Natural killer cell treated with Interleukin-12 subunit alpha and Interleukin-12 subunit beta and Interleukin-15 and Interleukin-18, amount 100 ng/mL, for 72 hours (primary cell): ENCODE results near the gene RYR2. TPM values are rescaled to one million over a fixed set of nuclear protein-coding genes. Genes with fewer than 3 reads are reported as not detected.
"Not testable (repeated sequence)": the region's sequence is repeated elsewhere in the genome, so short reads cannot be mapped to it uniquely, and the experiment has no call there.

ENCODE experiments used
- ATAC-seq, 2 donors: fragments of 150-1000 bp; cut with Tn5 transposase in 1 of 2; sonication (Bioruptor Pico), chemical (Tn5 transposase) in 1 of 2; 2 replicates each; pipeline ENCODE4 v1.10.0; 2021
- DNase-seq: peaks from one replicate; pipeline ENCODE4 v3.0.0; 2022; ENCODE audit warnings: low spot score
- H3K27ac Mint-ChIP-seq, 2 donors: 1 replicate in 1 of 2; 2 replicates in 1 of 2; pipeline ENCODE4 v1.8.0; 2022; ENCODE audit warnings: mixed read lengths in 2 of 2, mild to moderate bottlenecking in 1 of 2, moderate library complexity in 1 of 2
- H3K27me3 Mint-ChIP-seq, 2 donors: 1 replicate in 1 of 2; 2 replicates in 1 of 2; pipeline ENCODE4 v1.8.0; 2022; ENCODE audit warnings: mixed read lengths in 2 of 2
- H3K36me3 Mint-ChIP-seq: one replicate; pipeline ENCODE4 v1.8.0; 2022; ENCODE audit warnings: mixed read lengths
- H3K4me1 Mint-ChIP-seq, 2 donors: 1 replicate in 1 of 2; 2 replicates in 1 of 2; pipeline ENCODE4 v1.8.0; 2022; ENCODE audit warnings: low read depth in 2 of 2, mixed read lengths in 2 of 2, mild to moderate bottlenecking in 1 of 2
- H3K4me3 Mint-ChIP-seq: one replicate; pipeline ENCODE4 v1.8.0; 2022; ENCODE audit warnings: mixed read lengths
- H3K9me3 Mint-ChIP-seq: 2 replicates; pipeline ENCODE4 v1.8.0; 2022; ENCODE audit warnings: mixed read lengths
- total RNA-seq, 2 donors: library from RNA; stranded (reverse); gene quantifications; one replicate each; pipeline ENCODE4 v1.2.3, GENCODE V29; 2022

The RYR2 gene
- total RNA-seq, 2 donors from 2014 or later: 0.05 TPM; not detected in 1

DNA sequence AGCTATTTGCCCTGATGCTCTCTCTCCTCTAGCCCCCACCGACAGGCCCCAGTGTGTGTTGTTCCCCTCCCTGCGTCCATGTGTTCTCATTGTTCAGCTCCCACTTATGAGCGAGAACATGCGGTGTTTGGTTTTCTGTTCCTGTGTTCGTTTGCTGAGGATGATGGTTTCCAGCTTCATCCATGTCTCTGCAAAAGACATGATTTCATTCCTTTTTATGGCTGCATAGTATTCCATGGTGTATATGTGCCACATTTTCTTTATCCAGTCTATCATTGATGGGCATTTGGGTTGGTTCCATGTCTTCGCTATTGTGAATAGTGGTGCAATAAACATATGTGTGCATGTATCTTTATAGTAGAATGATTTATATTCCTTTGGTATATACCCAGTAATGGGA is 110.0 kb downstream of the RYR2 start:
- not testable (repeated sequence) for H3K27ac Mint-ChIP-seq, ATAC-seq, H3K4me3 Mint-ChIP-seq, DNase-seq, H3K9me3 Mint-ChIP-seq, H3K27me3 Mint-ChIP-seq, H3K36me3 Mint-ChIP-seq, H3K4me1 Mint-ChIP-seq

DNA sequence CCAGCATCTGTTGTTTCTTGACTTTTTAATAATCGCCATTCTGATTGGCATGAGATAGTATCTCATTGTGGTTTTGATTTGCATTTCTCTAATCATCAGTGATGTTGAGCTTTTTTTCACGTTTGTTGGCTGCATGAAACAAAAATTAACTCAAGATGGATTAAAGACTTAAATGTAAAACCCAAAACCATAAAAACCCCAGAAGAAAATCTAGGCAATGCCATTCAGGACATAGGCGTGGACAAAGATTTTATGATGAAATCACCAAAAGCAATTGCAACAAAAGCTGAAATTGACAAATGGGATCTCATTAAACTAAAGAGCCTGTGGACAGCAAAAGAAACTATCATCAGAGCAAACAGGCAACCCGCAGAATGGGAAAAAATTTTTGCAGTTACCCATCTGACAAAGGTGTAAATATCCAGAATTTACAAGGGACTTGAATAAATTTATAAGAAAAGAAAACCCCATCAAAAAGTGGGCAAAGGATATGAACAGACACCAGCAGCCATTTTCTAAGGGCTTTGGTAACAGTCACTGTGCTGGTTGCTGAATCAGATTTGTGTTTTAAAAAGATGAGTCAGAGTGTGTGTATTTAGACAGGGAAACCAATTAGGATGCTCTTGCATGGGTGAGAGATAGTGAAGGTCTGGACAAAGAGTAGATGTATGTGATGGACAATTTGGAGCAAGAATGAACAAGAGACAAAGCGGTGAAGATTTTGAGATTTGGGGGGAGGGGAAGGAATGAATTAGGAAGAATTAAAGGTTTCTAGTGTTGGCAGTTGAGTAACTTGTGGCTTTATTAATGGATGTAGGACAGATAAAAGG is 110.7 kb downstream of the RYR2 start:
- peaks cover 0 to 7% of the 10 kb centered on the region in 2 donors for H3K27me3 Mint-ChIP-seq
- no peak overlapping the region for H3K4me3 Mint-ChIP-seq
- no peak for DNase-seq
- no peak for ATAC-seq
- no peak overlapping the region for H3K27ac Mint-ChIP-seq
- H3K4me1 Mint-ChIP-seq: no peaks in the 10 kb centered on the region
- H3K9me3 Mint-ChIP-seq: peaks cover 4% of the 10 kb centered on the region
- H3K36me3 Mint-ChIP-seq: no peaks in the 10 kb centered on the region

DNA sequence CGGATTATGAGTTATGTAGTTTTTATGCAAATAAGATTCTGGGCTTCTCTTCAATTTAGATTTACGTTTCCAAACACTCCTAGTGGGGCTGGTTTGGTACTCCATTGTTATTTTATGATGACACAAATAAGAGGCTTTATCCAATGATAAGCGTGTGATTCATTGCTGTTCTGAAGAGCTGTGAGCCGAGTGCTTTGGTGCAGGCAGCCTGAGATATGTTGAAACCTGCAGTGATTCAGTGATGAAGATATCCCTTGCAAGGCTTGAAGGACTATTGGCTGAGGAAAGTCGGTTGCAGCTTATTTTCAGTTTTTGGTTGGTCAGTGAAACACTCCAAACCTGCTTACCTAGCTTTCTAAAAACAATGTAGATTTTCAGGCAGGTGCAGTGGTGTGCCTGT is 112.2 kb downstream of the RYR2 start:
- Mint-ChIP-seq H3K36me3 (no peaks in the 10 kb centered on the region), H3K4me1 (no peaks in the 10 kb centered on the region), H3K9me3 (peaks cover 4% of the 10 kb centered on the region), H3K27ac (no peak overlapping the region), H3K27me3 (peaks cover 0 to 7% of the 10 kb centered on the region in 2 donors), H3K4me3 (no peak overlapping the region)
- DNase-seq (no peak), ATAC-seq (no peak)

DNA sequence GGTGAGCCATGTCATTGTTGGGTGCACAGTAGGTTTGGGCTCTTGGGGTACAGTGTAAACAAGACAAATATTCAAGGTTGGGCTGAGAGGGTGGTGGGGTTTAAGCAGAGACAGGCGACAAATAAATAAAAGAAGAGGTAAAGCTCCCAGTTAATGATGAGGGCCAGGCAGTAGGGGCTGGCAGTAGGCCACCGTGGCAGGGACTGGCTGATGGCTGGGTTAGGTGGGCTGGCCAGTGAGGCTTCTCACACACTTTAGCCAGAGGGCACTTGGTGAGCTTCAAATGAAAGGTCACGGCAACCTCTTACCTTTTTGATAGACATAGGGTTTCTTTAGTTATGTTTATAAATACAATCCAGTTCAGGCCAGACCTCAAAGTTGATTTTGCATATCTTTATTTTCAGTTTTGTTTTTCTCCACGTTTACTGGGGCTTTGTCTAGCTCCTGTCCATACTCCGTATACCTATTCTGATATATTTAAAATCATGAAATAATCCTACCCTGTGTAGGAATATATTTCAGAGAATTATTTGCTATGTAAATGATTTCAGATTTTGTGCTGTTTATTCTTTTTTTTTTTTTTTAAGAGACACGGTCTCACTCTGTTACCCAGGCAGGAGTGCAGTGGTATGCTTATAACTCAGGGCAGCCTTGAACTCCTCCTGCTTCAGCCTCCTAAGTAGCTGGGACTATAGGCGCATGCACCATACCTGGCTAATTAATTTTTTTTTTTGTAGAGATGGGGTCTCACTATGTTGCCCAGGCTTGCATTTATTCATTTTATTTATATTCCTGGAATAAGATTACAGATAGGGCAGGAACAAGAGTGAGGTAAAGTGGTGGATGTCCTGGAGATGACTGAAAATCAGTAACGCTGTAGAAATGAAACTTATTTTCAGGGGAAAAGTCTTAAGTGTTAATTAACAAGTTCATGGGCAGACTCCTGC is 122.7 kb downstream of the RYR2 start:
- Mint-ChIP-seq H3K36me3 (no peaks in the 10 kb centered on the region), H3K4me3 (no peak overlapping the region), H3K9me3 (no peaks in the 10 kb centered on the region), H3K4me1 (no peaks in the 10 kb centered on the region), H3K27ac (no peak overlapping the region), H3K27me3 (peaks cover 2 to 3% of the 10 kb centered on the region in 2 donors)
- ATAC-seq (no peak), DNase-seq (no peak)

DNA sequence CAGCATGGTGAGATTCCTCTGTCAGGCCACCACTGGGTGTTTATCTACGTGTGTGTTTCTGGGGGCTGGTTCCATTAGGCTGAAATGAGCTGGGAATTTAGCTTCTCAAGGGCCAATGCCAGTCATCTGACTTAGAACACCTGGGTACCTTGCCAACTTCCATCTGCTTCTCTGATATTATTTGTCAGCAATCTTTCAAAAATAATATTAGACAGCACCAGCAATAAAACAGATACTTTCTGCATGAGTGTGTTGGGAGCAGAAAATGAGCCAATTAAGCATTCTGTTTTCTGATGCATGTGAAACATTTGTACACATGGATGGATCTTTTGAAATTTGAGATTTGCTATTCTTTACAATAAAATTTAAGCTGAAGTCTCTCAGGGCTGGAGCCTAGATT is 124.1 kb downstream of the RYR2 start:
- ATAC-seq (no peak), DNase-seq (no peak)
- Mint-ChIP-seq H3K9me3 (no peaks in the 10 kb centered on the region), H3K4me3 (no peak overlapping the region), H3K36me3 (no peaks in the 10 kb centered on the region), H3K4me1 (no peaks in the 10 kb centered on the region), H3K27me3 (peaks cover 3 to 13% of the 10 kb centered on the region in 2 donors), H3K27ac (no peak overlapping the region)

DNA sequence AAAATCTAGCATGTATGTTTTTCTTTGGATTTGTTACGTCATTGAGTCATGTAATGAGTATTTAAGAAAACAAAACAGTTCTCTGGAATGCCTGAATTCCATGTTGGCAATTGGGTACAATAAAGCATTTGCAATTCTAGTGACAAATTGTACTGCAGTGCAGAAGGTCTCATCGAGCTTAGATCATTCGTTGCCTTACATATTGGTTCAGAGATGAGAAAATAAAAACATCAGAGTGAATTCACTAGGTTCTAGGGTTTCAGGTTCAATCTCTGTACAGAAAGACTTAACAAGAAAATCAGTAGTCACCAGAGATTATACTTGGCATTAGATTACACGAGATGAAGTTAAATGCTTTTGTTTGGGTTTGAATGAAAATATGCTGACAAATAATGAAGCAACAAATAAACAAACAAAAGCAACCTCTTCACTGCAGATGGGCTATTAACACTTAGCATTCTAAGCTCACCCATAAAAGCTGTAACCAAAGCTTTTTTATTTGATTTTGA is 124.7 kb downstream of the RYR2 start:
- peaks cover 3 to 13% of the 10 kb centered on the region in 2 donors for H3K27me3 Mint-ChIP-seq
- no peaks in the 10 kb centered on the region for H3K9me3 Mint-ChIP-seq
- H3K4me1 Mint-ChIP-seq: no peaks in the 10 kb centered on the region
- ATAC-seq: no peak
- no peak overlapping the region for H3K4me3 Mint-ChIP-seq
- H3K27ac Mint-ChIP-seq: no peak overlapping the region
- H3K36me3 Mint-ChIP-seq: no peaks in the 10 kb centered on the region
- DNase-seq: no peak

DNA sequence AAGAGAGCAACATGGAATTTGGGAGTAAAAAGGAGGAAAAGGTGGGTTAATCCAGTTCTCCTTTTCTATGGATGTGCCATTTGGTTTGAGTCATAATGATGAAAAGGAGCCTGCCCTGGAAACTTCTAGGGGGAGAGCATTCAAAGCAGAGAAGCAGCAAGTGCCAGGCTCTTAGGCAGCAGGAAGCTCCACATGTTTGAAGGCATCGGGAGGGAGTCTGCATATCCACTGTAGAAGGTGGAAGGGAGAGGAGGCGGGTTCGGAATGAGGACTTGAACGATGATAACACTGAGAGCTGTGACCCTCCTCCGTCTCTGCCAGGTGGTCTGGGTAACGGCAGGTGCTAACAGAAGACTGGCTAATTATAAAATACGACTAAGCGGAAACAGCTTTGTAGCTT is 128.2 kb downstream of the RYR2 start:
- H3K4me1 Mint-ChIP-seq: no peaks in the 10 kb centered on the region
- H3K27ac Mint-ChIP-seq: no peak overlapping the region
- H3K4me3 Mint-ChIP-seq: no peak overlapping the region
- peaks cover 0 to 18% of the 10 kb centered on the region in 2 donors for H3K27me3 Mint-ChIP-seq
- ATAC-seq (no peak), DNase-seq (no peak)
- H3K9me3 Mint-ChIP-seq: peaks cover 2% of the 10 kb centered on the region
- H3K36me3 Mint-ChIP-seq: no peaks in the 10 kb centered on the region

DNA sequence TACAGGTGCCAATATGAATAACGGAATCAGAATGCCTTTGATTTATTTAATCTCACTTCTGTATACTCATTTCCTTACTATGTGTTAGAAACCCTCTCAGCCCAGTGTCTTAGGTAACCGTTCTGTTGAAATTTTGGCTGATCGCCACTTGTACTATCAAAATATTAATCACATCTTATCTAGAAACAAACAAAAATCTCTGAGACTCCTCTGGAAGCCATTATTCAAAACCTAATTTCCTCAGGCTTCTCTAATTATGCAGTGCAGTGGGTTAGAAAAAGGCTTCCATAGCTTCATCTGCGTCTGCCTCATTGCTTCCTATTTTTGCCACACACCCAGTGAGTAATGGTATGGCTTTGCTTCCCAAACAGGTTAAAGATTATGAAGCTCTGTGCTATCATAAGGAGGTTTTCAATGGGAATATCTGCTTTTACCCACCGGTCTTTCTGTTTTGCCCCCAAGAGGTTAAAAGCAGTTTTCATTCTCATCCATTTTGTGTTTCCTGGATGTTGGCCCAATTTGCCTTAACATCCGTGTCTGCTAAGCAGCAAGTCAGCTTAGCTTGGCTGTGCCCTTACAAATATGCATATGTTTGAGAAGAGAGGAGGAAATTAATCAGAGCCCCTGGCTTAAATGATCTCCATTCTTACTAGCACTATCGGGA is 129.6 kb downstream of the RYR2 start:
- Mint-ChIP-seq H3K4me3 (no peak overlapping the region), H3K27ac (no peak overlapping the region), H3K4me1 (no peaks in the 10 kb centered on the region), H3K9me3 (peaks cover 2% of the 10 kb centered on the region), H3K36me3 (no peaks in the 10 kb centered on the region), H3K27me3 (peaks cover 0 to 18% of the 10 kb centered on the region in 2 donors)
- DNase-seq (no peak), ATAC-seq (no peak)

DNA sequence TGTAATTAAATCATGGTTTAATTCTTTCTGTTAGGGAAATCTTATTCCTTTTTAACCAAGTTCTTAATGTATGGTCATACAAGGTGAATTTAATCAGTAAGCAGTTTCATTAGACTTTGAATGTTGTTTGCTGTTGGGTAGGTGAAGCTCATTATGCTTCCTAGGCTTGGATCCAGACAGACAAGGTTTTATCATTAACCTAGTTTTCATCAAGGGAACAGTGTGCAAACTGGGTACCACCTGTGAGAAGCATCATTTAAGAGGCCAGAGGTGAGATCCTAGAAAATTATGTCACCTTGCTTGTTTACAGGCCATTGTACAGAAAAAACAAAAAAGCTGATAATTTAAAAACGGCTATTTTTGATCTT is 130.1 kb downstream of the RYR2 start:
- H3K9me3 Mint-ChIP-seq: peaks cover 2% of the 10 kb centered on the region
- no peaks in the 10 kb centered on the region for H3K4me1 Mint-ChIP-seq
- ATAC-seq: no peak
- H3K27me3 Mint-ChIP-seq: peaks cover 0 to 18% of the 10 kb centered on the region in 2 donors
- H3K4me3 Mint-ChIP-seq: no peak overlapping the region
- H3K27ac Mint-ChIP-seq: no peak overlapping the region
- no peak for DNase-seq
- H3K36me3 Mint-ChIP-seq: no peaks in the 10 kb centered on the region

DNA sequence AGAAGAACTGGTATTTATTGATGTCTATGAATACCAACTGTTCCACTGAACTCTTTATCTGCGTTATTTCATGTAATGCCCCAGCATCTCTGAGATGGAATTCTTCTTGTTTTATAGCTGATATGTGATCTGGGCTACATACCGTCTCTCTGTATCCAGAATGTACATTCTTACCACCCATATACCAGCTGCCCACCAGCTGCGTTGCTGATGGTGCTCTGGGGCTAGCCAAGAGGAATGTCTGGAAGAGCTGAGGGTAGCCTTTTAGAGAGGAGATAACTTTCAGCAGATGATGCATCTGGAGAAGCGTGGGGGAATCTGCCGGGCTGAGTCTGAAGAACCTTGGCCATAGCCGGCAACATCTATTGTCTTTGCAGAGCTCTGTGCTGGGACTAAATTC is 137.5 kb downstream of the RYR2 start:
- H3K36me3 Mint-ChIP-seq: no peaks in the 10 kb centered on the region
- no peak overlapping the region for H3K4me3 Mint-ChIP-seq
- no peaks in the 10 kb centered on the region for H3K27me3 Mint-ChIP-seq
- H3K4me1 Mint-ChIP-seq: no peaks in the 10 kb centered on the region
- no peak for ATAC-seq
- no peak overlapping the region for H3K27ac Mint-ChIP-seq
- DNase-seq: no peak
- peaks cover 5% of the 10 kb centered on the region for H3K9me3 Mint-ChIP-seq

DNA sequence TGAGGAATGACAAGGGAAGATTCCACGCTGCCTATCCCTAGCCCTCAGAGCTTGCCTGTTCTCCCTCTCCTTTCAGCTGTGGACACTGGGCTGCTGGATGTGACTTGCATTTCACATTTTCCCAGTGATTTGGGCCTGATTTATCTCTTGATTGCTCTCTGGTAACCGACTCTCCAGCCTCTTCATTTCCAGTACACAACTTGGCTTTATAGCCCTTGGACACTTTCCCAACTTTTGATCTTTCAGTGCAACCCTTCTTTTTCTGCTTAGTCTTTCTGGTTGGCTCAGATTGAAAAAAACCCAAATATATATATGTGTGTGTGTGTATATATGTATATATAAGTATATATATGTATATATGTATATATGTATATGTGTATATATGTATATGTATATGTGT is 138.3 kb downstream of the RYR2 start:
- H3K9me3 Mint-ChIP-seq: peaks cover 5% of the 10 kb centered on the region
- no peak overlapping the region for H3K27ac Mint-ChIP-seq
- no peaks in the 10 kb centered on the region for H3K27me3 Mint-ChIP-seq
- DNase-seq: no peak
- H3K4me3 Mint-ChIP-seq: no peak overlapping the region
- no peaks in the 10 kb centered on the region for H3K36me3 Mint-ChIP-seq
- ATAC-seq: no peak
- no peaks in the 10 kb centered on the region for H3K4me1 Mint-ChIP-seq

DNA sequence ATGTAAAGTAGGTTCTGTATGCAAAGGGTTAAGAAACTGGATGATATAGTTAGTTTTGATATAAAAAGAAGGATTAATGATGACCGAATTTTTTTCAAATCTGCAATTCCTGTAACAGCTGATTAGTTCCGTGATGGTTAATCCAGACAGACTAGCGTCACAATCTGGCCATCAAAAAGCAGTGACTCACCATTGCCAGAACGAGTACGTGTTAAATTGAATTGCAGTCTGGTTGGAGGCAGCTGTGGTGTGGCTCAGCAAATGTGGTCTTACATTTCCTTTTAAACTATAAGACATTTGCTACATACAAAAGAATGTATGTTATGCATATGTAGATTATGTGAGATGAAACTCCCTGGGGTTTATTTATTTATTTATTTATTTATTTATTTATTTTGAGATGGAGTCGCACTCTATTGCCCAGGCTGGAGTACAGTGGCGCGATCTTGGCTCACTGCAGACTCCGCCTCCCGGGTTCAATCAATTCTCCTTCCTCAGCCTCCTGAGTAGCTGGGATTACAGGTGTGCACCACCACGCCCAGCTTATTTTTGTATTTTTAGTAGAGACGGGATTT is 139.8 kb downstream of the RYR2 start:
- peaks cover 5% of the 10 kb centered on the region for H3K9me3 Mint-ChIP-seq
- no peaks in the 10 kb centered on the region for H3K36me3 Mint-ChIP-seq
- H3K27me3 Mint-ChIP-seq: no peaks in the 10 kb centered on the region
- ATAC-seq: no peak
- H3K4me3 Mint-ChIP-seq: no peak overlapping the region
- H3K4me1 Mint-ChIP-seq: no peaks in the 10 kb centered on the region
- DNase-seq: no peak
- H3K27ac Mint-ChIP-seq: no peak overlapping the region

DNA sequence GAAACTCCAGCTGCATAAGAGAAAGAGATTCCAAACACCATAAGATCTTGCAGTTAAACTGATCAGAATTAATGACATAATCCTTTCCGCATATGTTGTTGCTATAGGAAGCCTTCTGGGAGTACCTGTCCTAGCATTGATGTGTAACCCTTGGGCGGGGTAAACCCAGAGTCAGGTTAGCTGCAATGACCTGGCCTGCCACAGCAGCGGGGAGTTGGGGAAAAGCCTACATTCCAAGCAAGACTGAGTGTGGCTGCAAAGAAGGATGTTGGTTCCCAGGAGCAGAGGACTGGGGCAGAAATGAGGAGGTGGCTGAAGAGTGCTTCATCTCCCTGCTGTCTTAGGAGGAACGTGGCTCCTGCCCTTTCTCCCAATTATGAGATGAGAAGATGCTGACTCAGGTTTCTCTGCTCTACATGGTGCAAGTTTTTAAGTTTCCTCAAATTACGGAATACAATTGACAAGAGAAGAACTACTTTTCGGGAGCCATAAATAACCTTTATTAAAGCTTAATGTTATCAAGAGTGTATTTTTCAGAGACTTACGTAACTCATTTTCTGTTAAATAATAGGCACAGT is 142.1 kb downstream of the RYR2 start:
- Mint-ChIP-seq H3K36me3 (no peaks in the 10 kb centered on the region), H3K27me3 (peaks cover 0 to 4% of the 10 kb centered on the region in 2 donors), H3K4me1 (no peaks in the 10 kb centered on the region), H3K4me3 (no peak overlapping the region), H3K9me3 (peaks cover 5% of the 10 kb centered on the region), H3K27ac (no peak overlapping the region)
- ATAC-seq (no peak), DNase-seq (no peak)
